ENCODE measurements around the gene CWC27.

Gene CWC27

GRCh38 chr5:64758901-64759300, 9.8 kb upstream of the CWC27 start:
- Histone ChIP-seq H3K27ac (ENCODE audit: insufficient read depth, low read length, poor library complexity, severe bottlenecking) (no peak overlapping the region), H3K36me3 (ENCODE audit: control insufficient read depth, insufficient read depth, low read length) (peaks cover 11% of the 10 kb centered on the region)

DNA sequence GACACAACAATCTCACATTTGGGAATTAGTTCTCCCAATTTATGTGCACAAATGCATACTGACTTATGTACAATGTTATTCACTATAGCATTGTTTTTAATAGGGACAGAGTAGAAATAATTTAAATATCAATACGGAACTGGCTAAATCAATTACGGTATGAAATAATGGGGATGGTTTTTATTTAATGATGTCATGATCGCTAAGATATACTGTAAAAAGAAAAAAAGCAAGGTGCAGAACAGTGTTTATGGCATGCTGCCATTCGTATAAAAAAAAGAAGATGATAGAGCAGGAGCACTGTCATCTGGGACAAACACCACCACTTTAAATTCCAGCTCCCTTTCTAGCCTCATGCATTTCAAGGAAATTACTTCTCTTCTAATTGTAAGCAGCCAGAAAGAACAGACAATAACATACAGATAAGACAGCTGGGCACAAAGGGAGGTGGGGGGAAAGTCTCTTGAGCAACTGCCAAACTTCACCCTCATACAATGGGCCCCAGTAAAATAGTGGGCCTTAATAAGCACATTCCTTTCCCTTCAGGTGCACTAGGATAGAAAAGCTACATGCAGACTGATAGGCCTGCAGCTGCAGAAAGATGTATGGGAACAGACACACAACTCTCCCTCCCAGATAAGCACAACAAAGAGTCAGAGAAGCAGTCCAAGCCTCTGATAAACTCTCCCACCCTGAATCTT, 8.6 kb upstream of the CWC27 start:
- no peak for DNase-seq
- H3K9me3 ChIP-seq (ENCODE audit: control insufficient read depth, low read length), result no peaks in the 10 kb centered on the region
- H3K4me1 ChIP-seq (ENCODE audit: control insufficient read depth, insufficient read depth, low read length, poor library complexity, severe bottlenecking), result no peaks in the 10 kb centered on the region
- no peak overlapping the region for H3K4me3 ChIP-seq (ENCODE audit: insufficient read depth, low read depth, low read length, poor library complexity, severe bottlenecking)
- H3K27ac ChIP-seq (ENCODE audit: insufficient read depth, low read length, poor library complexity, severe bottlenecking), result no peak overlapping the region
- peaks cover 6% of the 10 kb centered on the region for H3K36me3 ChIP-seq (ENCODE audit: control insufficient read depth, insufficient read depth, low read length)
- no peaks in the 10 kb centered on the region for H3K27me3 ChIP-seq (replicated peaks; ENCODE audit: control insufficient read depth, insufficient read depth, low read length, poor library complexity, severe bottlenecking)

More at GRCh38 chr5:64758901-64759300, 9.8 kb upstream of the CWC27 start:
- H3K4me3 ChIP-seq (ENCODE audit: insufficient read depth, low read depth, low read length, poor library complexity, severe bottlenecking), result no peak overlapping the region
- no peaks in the 10 kb centered on the region for H3K27me3 ChIP-seq (replicated peaks; ENCODE audit: control insufficient read depth, insufficient read depth, low read length, poor library complexity, severe bottlenecking)
- no peak for DNase-seq
- H3K4me1 ChIP-seq (ENCODE audit: control insufficient read depth, insufficient read depth, low read length, poor library complexity, severe bottlenecking), result no peaks in the 10 kb centered on the region
- H3K9me3 ChIP-seq (ENCODE audit: control insufficient read depth, low read length), result no peaks in the 10 kb centered on the region

GRCh38 chr5:64763948-64764503, 4.7 kb upstream of the CWC27 start:
- H3K9me3 ChIP-seq (ENCODE audit: control insufficient read depth, low read length), result no peaks in the 10 kb centered on the region
- H3K4me3 ChIP-seq (ENCODE audit: insufficient read depth, low read depth, low read length, poor library complexity, severe bottlenecking), result no peak overlapping the region
- no peak overlapping the region for H3K27ac ChIP-seq (ENCODE audit: insufficient read depth, low read length, poor library complexity, severe bottlenecking)
- no peak for DNase-seq
- H3K4me1 ChIP-seq (ENCODE audit: control insufficient read depth, insufficient read depth, low read length, poor library complexity, severe bottlenecking), result peaks cover 14% of the 10 kb centered on the region
- H3K27me3 ChIP-seq (replicated peaks; ENCODE audit: control insufficient read depth, insufficient read depth, low read length, poor library complexity, severe bottlenecking), result no peaks in the 10 kb centered on the region
- H3K36me3 ChIP-seq (ENCODE audit: control insufficient read depth, insufficient read depth, low read length), result peaks cover 6% of the 10 kb centered on the region

DNA sequence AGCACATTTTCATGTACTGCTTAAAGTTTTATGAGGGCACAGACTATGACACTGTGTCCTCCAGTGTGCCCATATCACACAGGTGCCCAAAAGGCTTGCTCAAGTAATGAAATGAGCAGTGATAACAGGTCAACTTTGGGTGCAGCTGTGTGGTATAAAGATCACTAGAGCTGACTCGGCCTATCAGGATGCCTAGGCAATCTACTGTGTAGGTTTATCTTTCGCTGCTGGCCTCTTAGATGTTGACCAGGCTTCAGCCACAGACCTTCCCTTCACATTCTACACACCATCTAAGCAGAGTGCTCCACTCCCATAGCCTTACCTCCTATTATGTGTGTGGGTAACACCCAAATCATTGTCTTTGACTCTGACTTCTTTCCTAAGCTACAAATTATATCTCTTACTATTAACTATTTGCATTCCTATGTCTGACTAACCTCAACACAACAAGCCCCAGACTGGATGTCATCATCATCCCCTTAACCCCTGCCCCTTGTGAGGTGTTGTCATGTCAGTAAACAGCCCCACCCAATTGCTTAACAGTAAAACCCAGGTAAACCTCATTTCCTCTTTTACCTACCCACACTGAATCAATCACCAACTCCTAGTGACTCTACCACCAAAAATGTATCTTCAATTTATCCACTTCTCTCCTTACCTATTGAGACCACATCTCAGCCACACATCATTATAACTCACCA, 2.8 kb upstream of the CWC27 start:
- H3K27ac ChIP-seq (ENCODE audit: insufficient read depth, low read length, poor library complexity, severe bottlenecking), result no peak overlapping the region
- H3K4me1 ChIP-seq (ENCODE audit: control insufficient read depth, insufficient read depth, low read length, poor library complexity, severe bottlenecking), result peaks cover 20% of the 10 kb centered on the region

DNA sequence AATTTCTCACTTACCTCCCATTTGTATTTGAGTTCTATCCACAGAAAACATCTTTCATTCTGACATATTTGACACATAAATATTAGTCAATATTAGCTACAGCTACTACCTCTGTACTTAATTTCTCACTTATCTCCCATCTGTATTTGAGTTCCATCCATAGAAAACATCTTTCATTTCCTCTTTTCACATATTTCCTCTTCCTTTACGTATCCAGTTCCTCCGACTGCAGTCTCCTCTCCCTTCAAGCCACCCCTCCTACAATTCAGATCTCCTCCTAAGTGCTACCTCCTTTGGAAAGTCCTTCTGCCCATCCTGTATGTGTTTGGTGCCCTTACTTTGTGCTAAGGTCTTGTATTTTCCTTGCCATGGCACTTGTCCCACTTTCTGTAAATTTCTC, 1.8 kb upstream of the CWC27 start:
- H3K27ac ChIP-seq (ENCODE audit: insufficient read depth, low read length, poor library complexity, severe bottlenecking), result no peak overlapping the region
- no peaks in the 10 kb centered on the region for H3K9me3 ChIP-seq (ENCODE audit: control insufficient read depth, low read length)
- H3K27me3 ChIP-seq (replicated peaks; ENCODE audit: control insufficient read depth, insufficient read depth, low read length, poor library complexity, severe bottlenecking), result no peaks in the 10 kb centered on the region
- H3K36me3 ChIP-seq (ENCODE audit: control insufficient read depth, insufficient read depth, low read length), result no peaks in the 10 kb centered on the region
- DNase-seq, result no peak
- H3K4me1 ChIP-seq (ENCODE audit: control insufficient read depth, insufficient read depth, low read length, poor library complexity, severe bottlenecking), result peaks cover 20% of the 10 kb centered on the region
- no peak overlapping the region for H3K4me3 ChIP-seq (ENCODE audit: insufficient read depth, low read depth, low read length, poor library complexity, severe bottlenecking)

More for the DNA sequence above, 2.8 kb upstream of the CWC27 start:
- H3K27me3 ChIP-seq (replicated peaks; ENCODE audit: control insufficient read depth, insufficient read depth, low read length, poor library complexity, severe bottlenecking), result no peaks in the 10 kb centered on the region
- DNase-seq, result no peak
- H3K9me3 ChIP-seq (ENCODE audit: control insufficient read depth, low read length), result no peaks in the 10 kb centered on the region
- peaks cover 6% of the 10 kb centered on the region for H3K36me3 ChIP-seq (ENCODE audit: control insufficient read depth, insufficient read depth, low read length)
- no peak overlapping the region for H3K4me3 ChIP-seq (ENCODE audit: insufficient read depth, low read depth, low read length, poor library complexity, severe bottlenecking)

DNA sequence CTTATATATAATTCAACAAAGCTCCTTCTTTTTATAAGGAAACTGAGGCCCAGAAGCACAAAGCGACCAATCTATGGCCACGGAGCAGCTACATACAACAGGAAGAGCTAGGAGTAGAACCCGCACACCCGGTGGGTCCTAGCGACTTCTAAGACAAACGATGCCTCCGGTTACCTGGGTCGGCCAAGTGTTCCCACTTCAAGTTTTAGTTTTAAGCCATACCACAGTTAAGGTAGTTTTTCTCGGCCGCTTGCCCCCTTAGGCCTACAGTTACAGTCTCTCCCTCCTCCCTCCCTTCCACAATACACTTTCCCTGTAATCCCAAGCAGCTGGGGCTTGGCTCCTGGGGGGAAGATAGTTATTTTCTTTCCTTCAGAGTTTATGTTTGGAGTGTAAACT, 772 bp upstream of the CWC27 start:
- Histone ChIP-seq H3K4me3 (ENCODE audit: insufficient read depth, low read depth, low read length, poor library complexity, severe bottlenecking) (peak overlapping the region; percentile 96), H3K4me1 (ENCODE audit: control insufficient read depth, insufficient read depth, low read length, poor library complexity, severe bottlenecking) (peaks cover 20% of the 10 kb centered on the region), H3K27me3 (replicated peaks; ENCODE audit: control insufficient read depth, insufficient read depth, low read length, poor library complexity, severe bottlenecking) (no peaks in the 10 kb centered on the region), H3K36me3 (ENCODE audit: control insufficient read depth, insufficient read depth, low read length) (no peaks in the 10 kb centered on the region), H3K9me3 (ENCODE audit: control insufficient read depth, low read length) (no peaks in the 10 kb centered on the region), H3K27ac (ENCODE audit: insufficient read depth, low read length, poor library complexity, severe bottlenecking) (peak overlapping the region; percentile 85)
- no peak for DNase-seq

- Histone ChIP-seq H3K9me3 (ENCODE audit: control insufficient read depth, low read length) (no peaks in the 10 kb centered on the region), H3K27me3 (replicated peaks; ENCODE audit: control insufficient read depth, insufficient read depth, low read length, poor library complexity, severe bottlenecking) (no peaks in the 10 kb centered on the region), H3K4me1 (ENCODE audit: control insufficient read depth, insufficient read depth, low read length, poor library complexity, severe bottlenecking) (peaks cover 20% of the 10 kb centered on the region), H3K27ac (ENCODE audit: insufficient read depth, low read length, poor library complexity, severe bottlenecking) (no peak overlapping the region), H3K4me3 (ENCODE audit: insufficient read depth, low read depth, low read length, poor library complexity, severe bottlenecking) (peak overlapping the region; percentile 96), H3K36me3 (ENCODE audit: control insufficient read depth, insufficient read depth, low read length) (no peaks in the 10 kb centered on the region)
- DNase-seq, result no peak
Measured at GRCh38 chr5:64769855-64770254, 1.1 kb downstream of the CWC27 start.

DNA sequence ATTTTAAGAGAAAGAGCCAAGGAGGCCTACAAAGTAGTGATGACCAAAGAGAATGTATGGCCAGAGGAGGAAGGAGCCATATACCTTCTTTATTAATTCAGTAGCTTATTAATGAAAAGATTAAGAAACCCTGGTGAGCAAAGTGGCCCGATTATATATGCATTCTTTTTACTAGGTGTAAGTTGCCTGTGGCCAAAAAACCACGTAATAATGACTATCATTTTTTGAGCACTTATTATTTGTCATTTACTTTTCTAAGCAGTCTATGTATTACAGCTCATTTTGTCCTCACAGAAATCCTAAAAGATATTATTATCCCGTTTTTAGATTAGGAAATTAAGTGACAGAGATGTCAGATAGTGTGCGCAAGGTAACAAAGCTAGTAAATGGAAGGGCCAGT, 3.0 kb downstream of the CWC27 start:
- peaks cover 9% of the 10 kb centered on the region for H3K36me3 ChIP-seq (ENCODE audit: control insufficient read depth, insufficient read depth, low read length)
- no peaks in the 10 kb centered on the region for H3K9me3 ChIP-seq (ENCODE audit: control insufficient read depth, low read length)
- H3K27ac ChIP-seq (ENCODE audit: insufficient read depth, low read length, poor library complexity, severe bottlenecking), result no peak overlapping the region
- DNase-seq, result no peak
- H3K4me1 ChIP-seq (ENCODE audit: control insufficient read depth, insufficient read depth, low read length, poor library complexity, severe bottlenecking), result peaks cover 12% of the 10 kb centered on the region
- no peaks in the 10 kb centered on the region for H3K27me3 ChIP-seq (replicated peaks; ENCODE audit: control insufficient read depth, insufficient read depth, low read length, poor library complexity, severe bottlenecking)
- no peak overlapping the region for H3K4me3 ChIP-seq (ENCODE audit: insufficient read depth, low read depth, low read length, poor library complexity, severe bottlenecking)

GRCh38 chr5:64773533-64773932, 4.8 kb downstream of the CWC27 start:
- no peak overlapping the region for H3K4me3 ChIP-seq (ENCODE audit: insufficient read depth, low read depth, low read length, poor library complexity, severe bottlenecking)
- peaks cover 6% of the 10 kb centered on the region for H3K4me1 ChIP-seq (ENCODE audit: control insufficient read depth, insufficient read depth, low read length, poor library complexity, severe bottlenecking)

DNA sequence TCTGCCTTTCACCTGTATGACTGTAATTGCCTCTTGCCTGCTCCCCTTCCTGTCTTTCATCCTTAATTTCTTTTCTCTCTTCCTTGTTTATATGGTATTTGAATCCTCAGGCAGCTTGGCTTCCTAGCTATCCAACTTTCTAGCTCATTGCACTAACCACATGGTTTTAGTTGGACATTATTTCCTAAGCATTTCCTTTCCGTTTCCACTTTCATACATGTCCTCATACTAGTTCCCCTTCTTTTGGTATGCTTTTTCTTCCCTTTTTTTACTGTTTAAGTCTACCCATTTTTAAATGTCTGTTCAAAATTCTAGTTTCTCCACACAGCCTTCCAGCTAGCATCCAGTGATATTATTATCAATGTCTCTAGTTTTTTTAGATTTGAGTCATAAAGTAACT, 6.6 kb downstream of the CWC27 start:
- no peak overlapping the region for H3K4me3 ChIP-seq (ENCODE audit: insufficient read depth, low read depth, low read length, poor library complexity, severe bottlenecking)
- peaks cover 9% of the 10 kb centered on the region for H3K36me3 ChIP-seq (ENCODE audit: control insufficient read depth, insufficient read depth, low read length)
- DNase-seq, result no peak
- no peaks in the 10 kb centered on the region for H3K27me3 ChIP-seq (replicated peaks; ENCODE audit: control insufficient read depth, insufficient read depth, low read length, poor library complexity, severe bottlenecking)
- H3K9me3 ChIP-seq (ENCODE audit: control insufficient read depth, low read length), result no peaks in the 10 kb centered on the region
- no peaks in the 10 kb centered on the region for H3K4me1 ChIP-seq (ENCODE audit: control insufficient read depth, insufficient read depth, low read length, poor library complexity, severe bottlenecking)
- H3K27ac ChIP-seq (ENCODE audit: insufficient read depth, low read length, poor library complexity, severe bottlenecking), result no peak overlapping the region

More at GRCh38 chr5:64773533-64773932, 4.8 kb downstream of the CWC27 start:
- Histone ChIP-seq H3K36me3 (ENCODE audit: control insufficient read depth, insufficient read depth, low read length) (peaks cover 9% of the 10 kb centered on the region), H3K27me3 (replicated peaks; ENCODE audit: control insufficient read depth, insufficient read depth, low read length, poor library complexity, severe bottlenecking) (no peaks in the 10 kb centered on the region), H3K27ac (ENCODE audit: insufficient read depth, low read length, poor library complexity, severe bottlenecking) (no peak overlapping the region), H3K9me3 (ENCODE audit: control insufficient read depth, low read length) (no peaks in the 10 kb centered on the region)
- no peak for DNase-seq
